Thyroid gland (tissue), 4 donors: ENCODE results near the gene INPP4A. TPM values are rescaled to one million over a fixed set of nuclear protein-coding genes. Genes with fewer than 3 reads are reported as not detected.

Experiments used
- DNase-seq, 2 donors: peaks; one replicate each; pipeline ENCODE4 v3.0.0-alpha.2; 2019
- H3K27ac ChIP-seq, 3 donors: fragments of 200-600 bp; sonication (generic); 1 replicate in 2 of 3; 2 replicates in 1 of 3; pipeline ENCODE4 v1.5.1; 2016 to 2019; ENCODE audit warnings: mild to moderate bottlenecking in 1 of 3, moderate library complexity in 1 of 3
- H3K27me3 ChIP-seq: fragments of 200-600 bp; sonication (generic); one replicate; pipeline ENCODE4 v1.5.1; 2019
- H3K36me3 ChIP-seq, 2 donors: fragments of 200-600 bp; sonication (generic); one replicate each; pipeline ENCODE4 v1.5.1; 2016 to 2019
- H3K4me1 ChIP-seq, 2 donors: fragments of 200-600 bp; sonication (generic); one replicate each; pipeline ENCODE4 v1.5.1; 2017 to 2019
- H3K4me3 ChIP-seq, 3 donors: fragments of 200-600 bp; sonication (generic); replicated peaks in 1 of 3; 1 replicate in 2 of 3; 2 replicates in 1 of 3; pipeline ENCODE4 v1.5.1; 2016; ENCODE audit warnings: mild to moderate bottlenecking in 1 of 3
- H3K9me3 ChIP-seq: fragments of 200-600 bp; sonication (generic); one replicate; pipeline ENCODE4 v1.5.1; 2017
- CTCF ChIP-seq, 6 experiments: fragments of 200-600 bp in 3 of 6; fragments of 450-650 bp in 3 of 6; sonication (generic) in 3 of 6; IDR thresholded peaks; one replicate each; pipeline ENCODE4 v1.5.1; 2016 to 2019; ENCODE audit warnings: antibody characterized with exemption in 6 of 6, mild to moderate bottlenecking in 2 of 6, inconsistent platforms in 1 of 6, moderate library complexity in 1 of 6
- POLR2A ChIP-seq, 2 donors: fragments of 450-650 bp; IDR thresholded peaks; one replicate each; pipeline ENCODE4 v1.6.1; 2017; ENCODE audit warnings: antibody characterized with exemption in 2 of 2, mild to moderate bottlenecking in 2 of 2, moderate library complexity in 1 of 2
- WGBS, 2 donors: methylation state at CpG; one replicate each; pipeline ENCODE4 v1.1.5; 2017; 5-methylcytosine and 5-hydroxymethylcytosine counted together
- intact Hi-C: fragments of 100-400 bp; cut with DNase I; formaldehyde crosslinking; loops from one replicate; pipeline ENCODE4 v1.15.1; 2023
- total RNA-seq, 4 donors: library from RNA; depleted of rRNA; stranded (reverse); fragments of >200 nt; gene quantifications; one replicate each; pipeline ENCODE4 v1.2.3, GENCODE V29; 2016

INPP4A gene
- total RNA-seq, 4 donors from 2014 or later, result 18.9 to 24.9 (median 23.8) TPM

- WGBS, 2 donors, result 92 to 96% methylated on average over 7 of the region's 7 CpGs
- no peak for DNase-seq
- no peak overlapping the region for H3K27ac ChIP-seq
- H3K27me3 ChIP-seq, result no peaks in the 10 kb centered on the region
- peaks cover 9 to 22% of the 10 kb centered on the region in 2 donors for H3K4me1 ChIP-seq
- no peak for TF ChIP-seq CTCF (IDR thresholded peaks at IDR 0.05)
- TF ChIP-seq POLR2A (IDR thresholded peaks at IDR 0.05), result no peak
- no peaks in the 10 kb centered on the region for H3K9me3 ChIP-seq
- H3K36me3 ChIP-seq, result no peaks in the 10 kb centered on the region
- intact Hi-C loops, result no loop called here
- H3K4me3 ChIP-seq, result no peak overlapping the region
Measured at GRCh38 chr2:98509542-98510321, 65.1 kb downstream of the INPP4A start.

- TF ChIP-seq CTCF (IDR thresholded peaks at IDR 0.05) (no peak), POLR2A (IDR thresholded peaks at IDR 0.05) (no peak)
- peaks cover 3 to 22% of the 10 kb centered on the region in 2 donors for H3K4me1 ChIP-seq
- H3K27ac ChIP-seq, result no peak overlapping the region
- no peaks in the 10 kb centered on the region for H3K27me3 ChIP-seq
- DNase-seq, result no peak
- H3K9me3 ChIP-seq, result no peaks in the 10 kb centered on the region
- H3K4me3 ChIP-seq, result no peak overlapping the region
- no peaks in the 10 kb centered on the region for H3K36me3 ChIP-seq
- 97 to 100% methylated on average over 2 of the region's 2 CpGs for WGBS, 2 donors
- intact Hi-C loops, result no loop called here
Measured at GRCh38 chr2:98510322-98510662, 65.6 kb downstream of the INPP4A start.

GRCh38 chr2:98511981-98512380 is 67.3 kb downstream of the INPP4A start:
- H3K27ac ChIP-seq, result no peak overlapping the region
- no peak for DNase-seq
- peaks cover 0 to 15% of the 10 kb centered on the region in 2 donors for H3K4me1 ChIP-seq
- TF ChIP-seq CTCF (IDR thresholded peaks at IDR 0.05) (no peak), POLR2A (IDR thresholded peaks at IDR 0.05) (no peak)
- H3K27me3 ChIP-seq, result no peaks in the 10 kb centered on the region
- no peaks in the 10 kb centered on the region for H3K36me3 ChIP-seq
- H3K9me3 ChIP-seq, result no peaks in the 10 kb centered on the region
- intact Hi-C loops, result no loop called here
- WGBS, 2 donors, result 95 to 96% methylated on average over 3 of the region's 3 CpGs
- H3K4me3 ChIP-seq, result no peak overlapping the region

- Histone ChIP-seq H3K27me3 (no peaks in the 10 kb centered on the region), H3K9me3 (no peaks in the 10 kb centered on the region), H3K36me3 (no peaks in the 10 kb centered on the region), H3K27ac (no peak overlapping the region), H3K4me1 (peaks cover 0 to 13% of the 10 kb centered on the region in 2 donors), H3K4me3 (no peak overlapping the region)
- DNase-seq, result no peak
- intact Hi-C loops, result no loop called here
- TF ChIP-seq POLR2A (IDR thresholded peaks at IDR 0.05), result no peak
- WGBS, 2 donors, result 72 to 86% methylated on average over 5 of the region's 5 CpGs
Measured at GRCh38 chr2:98512699-98513098, 68.0 kb downstream of the INPP4A start.

GRCh38 chr2:98514096-98514639 is 69.5 kb downstream of the INPP4A start:
- no peak overlapping the region for H3K4me3 ChIP-seq
- no peak for TF ChIP-seq CTCF (IDR thresholded peaks at IDR 0.05)
- no peak for TF ChIP-seq POLR2A (IDR thresholded peaks at IDR 0.05)
- H3K36me3 ChIP-seq, result no peaks in the 10 kb centered on the region
- WGBS, 2 donors, result 91 to 95% methylated on average over 5 of the region's 5 CpGs
- intact Hi-C loops, result no loop called here
- no peaks in the 10 kb centered on the region for H3K27me3 ChIP-seq
- H3K9me3 ChIP-seq, result no peaks in the 10 kb centered on the region
- peaks cover 0 to 15% of the 10 kb centered on the region in 2 donors for H3K4me1 ChIP-seq
- DNase-seq, result no peak
- H3K27ac ChIP-seq, result no peak overlapping the region
